Measurements from ENCODE around the gene SND1.

GRCh38 chr7:128120116-128120515, 468.1 kb downstream of the SND1 start:
- TF ChIP-seq POLR2A (IDR thresholded peaks at IDR 0.05; ENCODE audit: low read length) (no peak), GATA1 (IDR thresholded peaks at IDR 0.05; ENCODE audit: low read depth, low read length) (no peak)

Measured in erythroblast (primary cell).